Keratinocyte (primary cell): ENCODE results near the gene APEH. TPM values are rescaled to one million over a fixed set of nuclear protein-coding genes. Genes with fewer than 3 reads are reported as not detected.

Source experiments
- DNase-seq: peaks from one replicate; pipeline ENCODE4 v3.0.0-alpha.2; 2011; ENCODE audit warnings: low read depth, missing footprints, low spot score
- FAIRE-seq: peaks from 2 replicates; lab custom pipeline; 2011; peaks lifted over from hg19 to GRCh38; lab: Jason Lieb, UNC
- H2AFZ ChIP-seq: 2 replicates; pipeline ENCODE4 v1.6.0; 2012; ENCODE audit warnings: low read length, control low read depth, inconsistent platforms; ENCODE audit not compliant: control insufficient read depth
- H3K27ac ChIP-seq: 2 replicates; pipeline ENCODE4 v1.5.1; 2011; ENCODE audit warnings: low read length; ENCODE audit not compliant: control insufficient read depth, insufficient read depth
- H3K27me3 ChIP-seq: 3 replicates; pipeline ENCODE4 v1.6.0; 2011; ENCODE audit warnings: low read length; ENCODE audit not compliant: control insufficient read depth, insufficient read depth; ENCODE audit errors: extremely low read depth
- H3K36me3 ChIP-seq, 2 experiments: 2 replicates in 1 of 2; 3 replicates in 1 of 2; pipeline ENCODE4 v1.5.1; 2011; ENCODE audit warnings: low read length in 2 of 2, mild to moderate bottlenecking in 1 of 2; ENCODE audit not compliant: control insufficient read depth in 2 of 2, insufficient read depth in 2 of 2; ENCODE audit errors: extremely low read depth in 1 of 2
- H3K4me1 ChIP-seq: 3 replicates; pipeline ENCODE4 v1.5.1; 2011; ENCODE audit warnings: low read length; ENCODE audit not compliant: control insufficient read depth, insufficient read depth; ENCODE audit errors: extremely low read depth
- H3K4me2 ChIP-seq: 3 replicates; pipeline ENCODE4 v1.6.0; 2011; ENCODE audit warnings: low read depth, low read length; ENCODE audit not compliant: control insufficient read depth, insufficient read depth; ENCODE audit errors: extremely low read depth
- H3K4me3 ChIP-seq, 3 experiments: fragments of 200-600 bp in 1 of 3; sonication (generic) in 1 of 3; 2 replicates in 2 of 3; 3 replicates in 1 of 3; pipeline ENCODE4 v1.5.1; 2011 to 2016; ENCODE audit warnings: low read length in 3 of 3, mild to moderate bottlenecking in 3 of 3, control low read depth in 2 of 3, inconsistent platforms in 1 of 3, low read depth in 1 of 3, mixed read lengths in 1 of 3, mixed run types in 1 of 3, moderate library complexity in 1 of 3; ENCODE audit not compliant: control insufficient read depth in 2 of 3, insufficient read depth in 2 of 3; ENCODE audit errors: extremely low read depth in 1 of 3
- H3K79me2 ChIP-seq: 2 replicates; pipeline ENCODE4 v1.6.0; 2012; ENCODE audit warnings: low read length; ENCODE audit not compliant: control insufficient read depth, insufficient read depth
- H3K9ac ChIP-seq: 3 replicates; pipeline ENCODE4 v1.6.0; 2011; ENCODE audit warnings: low read length; ENCODE audit not compliant: control insufficient read depth, insufficient read depth; ENCODE audit errors: extremely low read depth
- H3K9me1 ChIP-seq: 3 replicates; pipeline ENCODE4 v1.6.0; 2011; ENCODE audit warnings: low read length; ENCODE audit not compliant: control insufficient read depth, insufficient read depth; ENCODE audit errors: extremely low read depth
- H3K9me3 ChIP-seq: 2 replicates; pipeline ENCODE4 v1.5.1; 2012; ENCODE audit warnings: low read depth, low read length; ENCODE audit not compliant: control insufficient read depth
- H4K20me1 ChIP-seq: 3 replicates; pipeline ENCODE4 v1.6.0; 2011; ENCODE audit warnings: low read length; ENCODE audit not compliant: control insufficient read depth, insufficient read depth; ENCODE audit errors: extremely low read depth
- CTCF ChIP-seq, 3 experiments: IDR thresholded peaks in 1 of 3; conservative IDR thresholded peaks in 1 of 3; optimal IDR thresholded peaks in 1 of 3; 2 replicates in 2 of 3; 3 replicates in 1 of 3; pipeline versions ENCODE3 to v1.5.1; 2011; ENCODE audit warnings: low read length in 3 of 3, mild to moderate bottlenecking in 3 of 3, moderate library complexity in 2 of 3, control low read depth in 1 of 3, inconsistent platforms in 1 of 3; ENCODE audit not compliant: insufficient read depth in 2 of 3; ENCODE audit errors: extremely low read depth in 1 of 3
- EZH2 ChIP-seq: IDR thresholded peaks from one replicate; pipeline ENCODE4 v1.6.1; 2012; ENCODE audit warnings: inconsistent platforms, mild to moderate bottlenecking, low read length, moderate library complexity
- dilution Hi-C: fragments of 300-500 bp; cut with MboI; formaldehyde crosslinking; loops from one replicate; pipeline ENCODE4 v1.7.0; 2020; ENCODE audit warnings: low sequenced_read_pairs; ENCODE audit not compliant: extremely low pct_ligation_motif_present
- polyA plus RNA-seq, 5 experiments: library from polyadenylated mRNA; depleted of rRNA in 3 of 5; stranded (reverse) in 3 of 5; stranded (forward) in 1 of 5; unstranded in 1 of 5; fragments of >200 nt; gene quantifications; 1 replicate in 1 of 5; 2 replicates in 3 of 5; 3 replicates in 1 of 5; pipeline versions ENCODE4 v1.2.1 to v1.2.3, GENCODE V29; 2011 to 2012; ENCODE audit warnings: missing spikeins in 2 of 5, low read depth in 1 of 5, low replicate concordance in 1 of 5

APEH gene
- polyA plus RNA-seq, 1 donor (not counting 4 experiments of a cell fraction or from before 2014, with no cell fraction given): 106 TPM

GRCh38 chr3:49709852-49710251 lies 35.7 kb downstream of the APEH start:
- Histone ChIP-seq H3K79me2 (no peaks in the 10 kb centered on the region), H3K27me3 (no peaks in the 10 kb centered on the region), H3K9me1 (no peaks in the 10 kb centered on the region), H3K9ac (no peak overlapping the region), H4K20me1 (no peaks in the 10 kb centered on the region), H3K4me1 (peaks cover 7% of the 10 kb centered on the region), H3K4me3 (no peak overlapping the region), H3K9me3 (no peaks in the 10 kb centered on the region), H2AFZ (no peak overlapping the region), H3K36me3 (peaks cover 5 to 20% of the 10 kb centered on the region in 2 experiments), H3K4me2 (no peak overlapping the region), H3K27ac (no peak overlapping the region)
- DNase-seq (no peak), FAIRE-seq (no peak)
- dilution Hi-C loops: no loop called here
- TF ChIP-seq EZH2: no peak
- no peak for TF ChIP-seq CTCF (optimal IDR thresholded peaks at IDR 0.05 in 1 of 3, IDR thresholded peaks at IDR 0.05 in 1 of 3, conservative IDR thresholded peaks at IDR 0.05 in 1 of 3; ENCODE audit: extremely low read depth in 1 of 3, insufficient read depth in 2 of 3, low read length in 3 of 3)

DNA sequence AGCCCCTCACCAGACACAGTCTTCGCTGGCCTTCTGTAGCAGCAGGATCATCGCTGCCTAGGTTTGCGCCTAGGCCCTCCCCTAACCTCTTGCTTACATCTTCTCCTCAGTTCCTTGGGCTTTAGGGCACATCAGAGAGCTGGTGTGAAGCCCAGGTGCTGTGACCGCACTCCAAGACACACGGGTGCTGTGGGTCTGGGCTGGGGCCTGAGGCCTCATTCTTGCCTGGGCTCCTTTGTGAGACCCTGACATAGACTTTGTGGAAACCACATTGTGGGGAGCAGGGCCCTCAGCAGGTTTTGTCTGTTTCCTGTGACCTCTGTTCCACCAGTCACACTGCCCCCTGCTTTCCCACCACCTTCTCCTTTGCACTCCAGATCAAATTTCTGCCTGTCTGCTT lies 37.3 kb downstream of the APEH start:
- no peaks in the 10 kb centered on the region for H4K20me1 ChIP-seq
- no peak overlapping the region for H3K4me3 ChIP-seq
- no peak for DNase-seq
- H3K27me3 ChIP-seq: no peaks in the 10 kb centered on the region
- no peak overlapping the region for H2AFZ ChIP-seq
- peaks cover 7% of the 10 kb centered on the region for H3K4me1 ChIP-seq
- dilution Hi-C loops: no loop called here
- no peaks in the 10 kb centered on the region for H3K9me3 ChIP-seq
- H3K4me2 ChIP-seq: no peak overlapping the region
- H3K9me1 ChIP-seq: no peaks in the 10 kb centered on the region
- FAIRE-seq: no peak
- no peaks in the 10 kb centered on the region for H3K79me2 ChIP-seq
- TF ChIP-seq CTCF (optimal IDR thresholded peaks at IDR 0.05 in 1 of 3, IDR thresholded peaks at IDR 0.05 in 1 of 3, conservative IDR thresholded peaks at IDR 0.05 in 1 of 3; ENCODE audit: extremely low read depth in 1 of 3, insufficient read depth in 2 of 3, low read length in 3 of 3) (no peak), EZH2 (no peak)
- H3K27ac ChIP-seq: no peak overlapping the region
- H3K36me3 ChIP-seq: peaks cover 0 to 22% of the 10 kb centered on the region in 2 experiments
- H3K9ac ChIP-seq: no peak overlapping the region
